HepG2 (cell line): ENCODE results near the gene LARP4. TPM values are rescaled to one million over a fixed set of nuclear protein-coding genes. Genes with fewer than 3 reads are reported as not detected.

ENCODE experiments used
- ATAC-seq: fragments of 200-7000 bp; cut with Tn5 transposase; 3 replicates; pipeline ENCODE4 v1.9.1; 2020; ENCODE audit warnings: mild to moderate bottlenecking, moderate library complexity
- BruUV-seq: library from RNA; stranded (reverse); fragments of 400-500 nt; replicated peaks from 2 replicates; lab custom pipeline; 2021; lab: Mats Ljungman, UMichigan
- CTCF ChIA-PET: fragments of 300-600 bp; formaldehyde crosslinking; extraction: SDS; loops from one replicate; lab custom pipeline; 2021; ENCODE audit warnings: low total read pairs, inconsistent platforms, low intra/inter-chr PET ratio; lab: Yijun Ruan, JAX
- POLR2A ChIA-PET: fragments of 350-600 bp; sonication (Branson Sonifier 250); formaldehyde crosslinking; loops from one replicate; lab custom pipeline; 2020; ENCODE audit warnings: antibody characterized with exemption, inconsistent platforms; lab: Yijun Ruan, JAX
- DNase-seq: peaks from one replicate; pipeline ENCODE4 v3.0.0-alpha.2; 2015; ENCODE audit warnings: low spot score
- FAIRE-seq: peaks from 3 replicates; lab custom pipeline; 2011; peaks lifted over from hg19 to GRCh38; lab: Jason Lieb, UNC
- H2AFZ ChIP-seq: one replicate; pipeline ENCODE4 v1.6.1; 2011; ENCODE audit warnings: low read length, inconsistent platforms
- H3K27ac ChIP-seq: fragments of 300-600 bp; 3 replicates; pipeline ENCODE4 v1.8.0; 2011; ENCODE audit warnings: mixed run types, mild to moderate bottlenecking, mixed read lengths, low read length, inconsistent platforms; ENCODE audit not compliant: insufficient read depth; ENCODE audit errors: extremely low read length
- H3K27me3 ChIP-seq, 2 experiments: fragments of 200-600 bp in 1 of 2; 2 replicates in 1 of 2; 3 replicates in 1 of 2; pipeline versions ENCODE4 v1.6.0 to v1.8.0; 2011; ENCODE audit warnings: low read length in 2 of 2, mild to moderate bottlenecking in 2 of 2, moderate library complexity in 2 of 2, inconsistent platforms in 1 of 2; ENCODE audit not compliant: insufficient read depth in 2 of 2, control insufficient read depth in 1 of 2
- H3K36me3 ChIP-seq, 2 experiments: fragments of 200-600 bp in 1 of 2; replicated peaks in 1 of 2; 2 replicates in 1 of 2; 3 replicates in 1 of 2; pipeline versions ENCODE4 v1.5.1 to v1.8.0; 2011; ENCODE audit warnings: low read length in 2 of 2, inconsistent platforms in 1 of 2; ENCODE audit not compliant: insufficient read depth in 2 of 2, control insufficient read depth in 1 of 2
- H3K4me1 ChIP-seq: 2 replicates; pipeline ENCODE4 v1.5.1; 2012; ENCODE audit warnings: low read length, inconsistent platforms; ENCODE audit not compliant: insufficient read depth
- H3K4me2 ChIP-seq: 2 replicates; pipeline ENCODE4 v1.6.0; 2011; ENCODE audit warnings: low read depth, low read length, inconsistent platforms
- H3K4me3 ChIP-seq, 3 experiments: fragments of 200-600 bp in 1 of 3; sonication (generic), shearing (Covaris generic) in 1 of 3; replicated peaks in 1 of 3; 2 replicates each; pipeline ENCODE4 v1.5.1; 2011 to 2016; ENCODE audit warnings: low read length in 3 of 3, inconsistent platforms in 2 of 3, low read depth in 2 of 3, mild to moderate bottlenecking in 2 of 3, control low read depth in 1 of 3, mixed read lengths in 1 of 3; ENCODE audit not compliant: insufficient read depth in 1 of 3
- H3K79me2 ChIP-seq: one replicate; pipeline ENCODE4 v1.6.1; 2011; ENCODE audit warnings: low read length, inconsistent platforms; ENCODE audit not compliant: insufficient read depth
- H3K9ac ChIP-seq: 2 replicates; pipeline ENCODE4 v1.6.0; 2011; ENCODE audit warnings: mild to moderate bottlenecking, low read depth, low read length, inconsistent platforms; ENCODE audit not compliant: insufficient read depth
- H3K9me3 ChIP-seq: 2 replicates; pipeline ENCODE4 v1.5.1; 2012; ENCODE audit warnings: mild to moderate bottlenecking, low read length
- H4K20me1 ChIP-seq: 2 replicates; pipeline ENCODE4 v1.6.0; 2011; ENCODE audit warnings: inconsistent platforms, mild to moderate bottlenecking, low read length, moderate library complexity; ENCODE audit not compliant: insufficient read depth
- BCL6 ChIP-seq: IDR thresholded peaks from 2 replicates; pipeline ENCODE4 v1.6.1; 2016; ENCODE audit warnings: missing genetic modification reagents, missing compliant biosample characterization
- BHLHE40 ChIP-seq: IDR thresholded peaks from 2 replicates; pipeline ENCODE4 v1.6.1; 2011; ENCODE audit warnings: low read length, improper control_type of control experiment
- EP300 ChIP-seq, 3 experiments: sonication (generic) in 1 of 3; formaldehyde crosslinking in 1 of 3; IDR thresholded peaks; 2 replicates each; pipeline versions ENCODE4 v1.5.1 to v1.6.1; 2011 to 2020; ENCODE audit warnings: low read depth in 2 of 3, low read length in 2 of 3, borderline replicate concordance in 1 of 3, improper control_type of control experiment in 1 of 3, mild to moderate bottlenecking in 1 of 3, missing genetic modification reagents in 1 of 3, moderate library complexity in 1 of 3
- ERF ChIP-seq: IDR thresholded peaks from 2 replicates; pipeline ENCODE4 v1.6.1; 2018; ENCODE audit warnings: missing biosample characterization, missing genetic modification reagents
- FOXA3 ChIP-seq: IDR thresholded peaks from 2 replicates; pipeline ENCODE4 v1.6.1; 2016; ENCODE audit warnings: missing genetic modification reagents, missing compliant biosample characterization
- HDAC1 ChIP-seq: sonication (generic); formaldehyde crosslinking; IDR thresholded peaks from 2 replicates; pipeline ENCODE4 v1.5.1; 2020; ENCODE audit warnings: mild to moderate bottlenecking, missing genetic modification reagents
- HMGA1 ChIP-seq: sonication (generic); formaldehyde crosslinking; conservative IDR thresholded peaks from 2 replicates; pipeline ENCODE4 v1.4.0; 2020; ENCODE audit warnings: missing genetic modification reagents
- HNRNPLL ChIP-seq: fragments of 200-400 bp; formaldehyde crosslinking; IDR thresholded peaks from 2 replicates; pipeline ENCODE4 v1.6.1; 2017; ENCODE audit warnings: mild to moderate bottlenecking, low read depth, low read length; ENCODE audit not compliant: poor library complexity, severe bottlenecking
- KMT2B ChIP-seq: IDR thresholded peaks from 2 replicates; pipeline ENCODE4 v1.6.1; 2016; ENCODE audit warnings: missing genetic modification reagents, missing compliant biosample characterization
- NFE2L2 ChIP-seq: fragments of 150-350 bp; IDR thresholded peaks from 2 replicates; pipeline ENCODE4 v1.6.1; 2014; ENCODE audit warnings: low read length
- RAD21 ChIP-seq: fragments of 450-650 bp; formaldehyde crosslinking; IDR thresholded peaks from 2 replicates; pipeline ENCODE4 v1.5.0; 2020; ENCODE audit warnings: mild to moderate bottlenecking
- ZBTB26 ChIP-seq: IDR thresholded peaks from 2 replicates; pipeline ENCODE4 v1.6.1; 2016; ENCODE audit warnings: missing compliant biosample characterization, missing genetic modification reagents, borderline replicate concordance
- ZBTB42 ChIP-seq: sonication (generic); formaldehyde crosslinking; IDR thresholded peaks from 2 replicates; pipeline ENCODE4 v1.5.0; 2020; ENCODE audit warnings: mild to moderate bottlenecking, missing genetic modification reagents
- ZMYM3 ChIP-seq: sonication (generic); formaldehyde crosslinking; IDR thresholded peaks from 2 replicates; pipeline ENCODE4 v1.5.1; 2020; ENCODE audit warnings: mild to moderate bottlenecking, missing genetic modification reagents
- ZNF569 ChIP-seq: sonication (generic); formaldehyde crosslinking; IDR thresholded peaks from 2 replicates; pipeline ENCODE4 v1.5.0; 2020; ENCODE audit warnings: mild to moderate bottlenecking, missing genetic modification reagents, moderate library complexity, borderline replicate concordance
- ZUFSP ChIP-seq: sonication (generic); formaldehyde crosslinking; IDR thresholded peaks from 2 replicates; pipeline ENCODE4 v1.9.0; 2021; ENCODE audit warnings: missing genetic modification reagents, mild to moderate bottlenecking, borderline replicate concordance
- WGBS: methylation state at CpG from one replicate; pipeline ENCODE4 v1.1.6; 2017; ENCODE audit warnings: low lambda C conversion rate; 5-methylcytosine and 5-hydroxymethylcytosine counted together
- in situ Hi-C: cut with HindIII; loops from 2 replicates; pipeline ENCODE4 v1.10.0; 2017; ENCODE audit warnings: low pct_unique_long_range_greater_than_20kb; ENCODE audit not compliant: extremely low pct_ligation_motif_present
- intact Hi-C: fragments of 100-400 bp; cut with micrococcal nuclease; formaldehyde crosslinking; loops from one replicate; pipeline ENCODE4 v1.10.0; 2022; ENCODE audit not compliant: unreplicated experiment
- polyA plus RNA-seq, 8 experiments: library from polyadenylated mRNA; depleted of rRNA in 3 of 8; stranded (reverse) in 7 of 8; unstranded in 1 of 8; fragments of >200 nt; fragmentation: Illumina TruSeq in 4 of 8; extraction: Trizol in 4 of 8; gene quantifications; 2 replicates each; pipeline versions ENCODE4 v1.2.1 to v1.2.3, GENCODE V29; 2011 to 2016; ENCODE audit warnings: low read depth in 4 of 8, missing spikeins in 1 of 8, mixed read lengths in 1 of 8; ENCODE audit not compliant: insufficient read depth in 1 of 8
- total RNA-seq, 5 experiments: library from RNA; depleted of rRNA; stranded (reverse); fragments of >200 nt; fragmentation: Illumina TruSeq; extraction: Trizol; gene quantifications; 2 replicates each; pipeline ENCODE4 v1.2.3, GENCODE V29; 2016; ENCODE audit warnings: low read depth in 1 of 5
- TF ChIP-seq, protein P1 (sequence below): sonication (generic); formaldehyde crosslinking; IDR thresholded peaks from 2 replicates; pipeline ENCODE4 v1.9.0; 2022; ENCODE audit warnings: low read depth, missing genetic modification reagents
- TF ChIP-seq, protein P2 (sequence below): IDR thresholded peaks from 2 replicates; pipeline ENCODE4 v1.6.1; 2016

The LARP4 gene
- total and polyA plus RNA-seq, 2 of the 13 experiments (the other 11 are each of a cell fraction or from before 2014, with no cell fraction given), result 16.4 to 42.7 TPM

GRCh38 chr12:50517421-50518048, 116.8 kb downstream of the LARP4 start:
- intact Hi-C loops (no loop called here), in situ Hi-C loops (no loop called here)
- ChIA-PET CTCF (no interaction called here), POLR2A (no interaction called here)
- Histone ChIP-seq H3K4me1 (peaks cover 89% of the 10 kb centered on the region), H3K9me3 (no peaks in the 10 kb centered on the region), H3K27ac (peak overlapping the region; percentile 50), H4K20me1 (peaks cover 2% of the 10 kb centered on the region; the same call in 1 of the 2 replicates), H3K4me3 (no peak overlapping the region), H3K9ac (no peak overlapping the region), H3K36me3 (peaks cover 0 to 5% of the 10 kb centered on the region in 2 experiments; a peak in 1 of 5 replicates), H2AFZ (no peak overlapping the region), H3K4me2 (peak overlapping the region; percentile 37; the same call in 1 of the 2 replicates), H3K27me3 (no peaks in the 10 kb centered on the region), H3K79me2 (peaks cover 95% of the 10 kb centered on the region)
- DNase-seq (peak; percentile 52), FAIRE-seq (no peak), ATAC-seq (peak; percentile 70)
- WGBS, result 72% methylated on average over 3 of the region's 3 CpGs
- no TSS peak for BruUV-seq
- TF ChIP-seq ZBTB42 (CRISPR knock-in tag) (no peak), FOXA3 (0 out of 2 replicates have a peak, but pooled peaks have one; percentile 9), NFE2L2 (peak; percentile 40; the same call in 1 of the 2 replicates), HNRNPLL (no peak), EP300 (IDR thresholded peaks at IDR 0.05; ENCODE audit: low read depth in 2 of 2, low read length in 2 of 2) (no peak), EP300 (CRISPR knock-in tag; IDR thresholded peaks at IDR 0.05; ENCODE audit: borderline replicate concordance) (no peak), ZNF569 (CRISPR knock-in tag) (no peak), BHLHE40 (no peak), BCL6 (CRISPR knock-in tag) (peak; percentile 28; the same call in 1 of the 2 replicates), ERF (CRISPR knock-in tag) (no peak), ZMYM3 (CRISPR knock-in tag) (no peak), RAD21 (no peak), HMGA1 (CRISPR knock-in tag) (no peak), ZUFSP (CRISPR knock-in tag) (no peak), HDAC1 (CRISPR knock-in tag) (no peak), KMT2B (CRISPR knock-in tag) (no peak), ZBTB26 (CRISPR knock-in tag) (no peak)
- TF ChIP-seq, protein P1, sequence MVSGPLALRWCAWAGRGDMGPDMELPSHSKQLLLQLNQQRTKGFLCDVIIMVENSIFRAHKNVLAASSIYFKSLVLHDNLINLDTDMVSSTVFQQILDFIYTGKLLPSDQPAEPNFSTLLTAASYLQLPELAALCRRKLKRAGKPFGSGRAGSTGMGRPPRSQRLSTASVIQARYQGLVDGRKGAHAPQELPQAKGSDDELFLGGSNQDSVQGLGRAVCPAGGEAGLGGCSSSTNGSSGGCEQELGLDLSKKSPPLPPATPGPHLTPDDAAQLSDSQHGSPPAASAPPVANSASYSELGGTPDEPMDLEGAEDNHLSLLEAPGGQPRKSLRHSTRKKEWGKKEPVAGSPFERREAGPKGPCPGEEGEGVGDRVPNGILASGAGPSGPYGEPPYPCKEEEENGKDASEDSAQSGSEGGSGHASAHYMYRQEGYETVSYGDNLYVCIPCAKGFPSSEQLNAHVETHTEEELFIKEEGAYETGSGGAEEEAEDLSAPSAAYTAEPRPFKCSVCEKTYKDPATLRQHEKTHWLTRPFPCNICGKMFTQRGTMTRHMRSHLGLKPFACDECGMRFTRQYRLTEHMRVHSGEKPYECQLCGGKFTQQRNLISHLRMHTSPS (CRISPR knock-in tag), result no peak
- TF ChIP-seq, protein P2, sequence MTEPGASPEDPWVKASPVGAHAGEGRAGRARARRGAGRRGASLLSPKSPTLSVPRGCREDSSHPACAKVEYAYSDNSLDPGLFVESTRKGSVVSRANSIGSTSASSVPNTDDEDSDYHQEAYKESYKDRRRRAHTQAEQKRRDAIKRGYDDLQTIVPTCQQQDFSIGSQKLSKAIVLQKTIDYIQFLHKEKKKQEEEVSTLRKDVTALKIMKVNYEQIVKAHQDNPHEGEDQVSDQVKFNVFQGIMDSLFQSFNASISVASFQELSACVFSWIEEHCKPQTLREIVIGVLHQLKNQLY (CRISPR knock-in tag), result no peak
